NCI-H2196 (cell line): ENCODE measurements around the gene PXN.
"Not testable (repeated sequence)": the region's sequence is repeated elsewhere in the genome, so short reads cannot be mapped to it uniquely, and the experiment has no call there.

Experiments
- DNase-seq: peaks from one replicate; lab custom pipeline; 2025; ENCODE audit not compliant: unreplicated experiment; lab: John Stamatoyannopoulos, UW

The PXN gene

DNA sequence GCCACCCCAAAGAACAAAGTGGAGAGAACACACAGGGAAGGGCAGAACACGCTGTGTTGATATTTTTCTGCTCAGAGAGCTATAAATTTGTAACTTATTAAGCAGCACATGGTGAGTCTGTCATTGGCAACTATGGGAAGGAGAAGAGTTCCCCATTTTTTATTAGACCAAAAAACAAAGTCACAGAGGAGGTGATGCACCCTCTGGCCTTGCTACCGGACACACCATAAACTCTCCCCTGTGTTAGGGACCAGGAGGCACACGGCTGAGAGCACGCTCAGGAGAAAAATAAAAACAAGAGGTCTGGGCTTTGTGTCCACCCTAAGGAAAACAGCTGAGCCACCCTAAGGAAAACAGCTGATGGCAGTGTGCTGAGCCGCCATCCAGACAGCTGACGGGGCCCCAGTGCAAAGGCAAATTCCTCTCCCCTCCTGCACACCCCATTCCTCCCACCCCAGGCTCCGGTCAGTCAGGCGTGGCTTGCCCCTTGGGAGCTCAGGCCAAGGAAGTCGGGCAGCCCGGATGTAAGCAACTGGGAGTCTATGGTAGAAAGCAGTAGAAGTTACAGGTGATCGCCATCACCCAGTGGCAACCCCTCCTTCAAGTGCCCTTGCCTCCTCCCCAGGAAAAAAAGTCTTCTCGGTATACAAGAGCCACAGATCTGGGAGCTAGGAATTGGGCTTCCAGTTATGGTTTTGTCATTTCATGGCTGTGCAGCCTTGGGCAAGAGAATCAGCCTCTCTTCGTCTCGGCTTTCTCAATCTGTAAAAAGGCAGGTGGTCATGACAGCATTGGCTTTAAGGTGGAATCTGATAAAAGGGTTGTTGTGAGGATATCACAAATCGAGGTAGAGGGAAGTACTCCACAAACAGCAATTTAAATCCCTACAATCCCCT, 2.4 kb downstream of the PXN start:
- no peak for DNase-seq

GRCh38 chr12:120261951-120262851, 3.3 kb downstream of the PXN start:
- no peak for DNase-seq

GRCh38 chr12:120260607-120261006, 4.9 kb downstream of the PXN start:
- DNase-seq: no peak

GRCh38 chr12:120259418-120260202, 5.9 kb downstream of the PXN start:
- DNase-seq: no peak

- DNase-seq: no peak
These were observed 7.1 kb downstream of the PXN start for GRCh38 chr12:120258323-120258896.

DNA sequence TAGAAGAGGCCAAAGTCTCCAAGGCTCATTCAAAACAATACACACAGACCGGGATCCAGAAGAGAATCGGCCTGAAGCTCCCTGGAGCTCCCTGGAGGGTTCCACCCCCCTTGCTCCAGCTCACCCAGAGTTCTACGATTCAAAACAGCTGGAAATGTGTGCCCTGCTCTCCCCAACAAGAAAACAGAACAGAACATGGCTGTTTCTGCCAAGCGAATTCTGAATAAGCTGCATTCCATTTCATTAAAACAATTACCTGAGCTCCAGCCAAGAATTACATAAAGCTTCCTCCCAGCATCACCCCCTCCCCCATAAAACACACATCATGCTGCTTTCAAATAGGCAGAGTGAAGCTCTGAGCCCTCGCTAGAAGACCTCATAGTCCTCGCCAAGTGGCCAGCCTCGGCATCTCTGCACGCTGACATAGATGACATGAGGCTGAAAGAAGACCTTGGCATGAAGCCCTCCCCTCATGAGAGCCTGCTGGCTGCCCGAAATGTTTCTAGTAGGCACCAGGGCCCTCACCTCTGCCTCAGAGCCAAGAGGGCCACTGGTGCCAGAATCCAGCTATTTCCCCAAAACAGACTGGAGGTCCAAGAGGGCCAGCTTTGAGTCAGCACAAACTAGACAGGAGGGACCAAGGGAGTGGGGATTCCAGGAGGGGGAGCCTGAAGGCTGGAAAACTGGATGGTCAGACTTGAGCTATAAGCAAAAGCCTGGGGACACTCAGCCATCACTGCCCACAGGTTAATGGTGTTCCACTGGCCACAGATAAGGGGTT, 8.3 kb downstream of the PXN start:
- DNase-seq: peak; percentile 62

DNA sequence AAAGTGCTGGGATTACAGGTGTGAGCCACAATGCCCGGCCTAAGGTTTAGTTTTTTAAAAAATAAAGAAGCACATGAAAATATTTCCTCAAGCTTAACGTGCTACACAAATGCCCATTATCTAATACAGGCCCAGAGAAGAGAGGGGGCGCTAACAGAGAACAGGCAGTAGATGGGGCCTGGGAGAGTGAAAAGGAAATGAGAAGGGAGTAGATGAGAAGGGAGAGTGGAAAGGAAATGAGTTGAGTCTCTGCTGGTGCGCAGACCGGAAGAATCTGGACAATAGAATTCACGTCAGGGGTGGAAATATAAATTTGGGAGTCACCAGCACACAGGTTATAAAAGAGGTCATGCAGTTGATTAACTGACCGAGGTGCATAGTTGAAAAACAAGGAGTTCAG, 10.7 kb downstream of the PXN start:
- no peak for DNase-seq

- DNase-seq: not testable (repeated sequence)
These were observed 12.2 kb downstream of the PXN start for GRCh38 chr12:120253313-120253712.

DNA sequence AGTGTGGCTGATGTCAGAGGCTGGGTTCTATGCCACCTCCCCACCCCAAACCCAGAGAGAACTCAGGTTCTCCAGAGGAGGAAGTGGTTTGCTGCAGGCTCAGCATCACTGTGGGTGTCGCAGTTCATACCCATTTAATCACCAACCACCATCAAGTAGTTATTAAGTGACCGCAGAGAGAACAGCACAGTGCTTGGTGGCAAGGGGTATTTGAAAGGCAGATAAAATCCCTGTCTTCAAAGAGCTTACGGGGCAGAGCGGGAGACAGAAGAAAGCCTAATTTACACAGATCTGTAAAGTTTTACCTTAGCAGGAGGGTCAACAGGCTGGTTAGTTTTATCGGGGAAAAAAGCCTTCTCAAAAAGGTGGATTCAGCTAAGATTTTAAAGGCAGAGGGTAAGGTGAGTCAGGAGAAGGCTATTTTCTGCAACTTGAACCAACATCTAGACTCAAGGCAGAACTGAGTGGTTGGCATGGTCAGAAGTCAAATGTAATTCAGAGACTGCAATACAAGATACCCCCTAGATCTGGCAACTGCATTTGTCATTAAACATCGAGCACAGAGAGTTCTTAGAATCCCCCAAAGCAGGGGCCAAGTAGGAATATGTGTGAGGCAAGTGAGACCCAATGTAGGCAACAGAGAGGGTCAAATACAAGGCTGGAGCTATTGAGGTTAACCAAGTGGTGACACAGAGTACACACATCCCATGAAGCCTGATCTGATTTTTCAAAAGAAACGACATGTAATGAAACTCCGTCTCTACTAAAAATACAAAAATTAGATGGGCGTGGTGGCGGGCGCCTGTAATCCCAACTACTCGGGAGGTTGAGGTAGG, 13.2 kb downstream of the PXN start:
- DNase-seq: no peak

GRCh38 chr12:120251364-120252070, 14.0 kb downstream of the PXN start:
- DNase-seq: not testable (repeated sequence)

DNA sequence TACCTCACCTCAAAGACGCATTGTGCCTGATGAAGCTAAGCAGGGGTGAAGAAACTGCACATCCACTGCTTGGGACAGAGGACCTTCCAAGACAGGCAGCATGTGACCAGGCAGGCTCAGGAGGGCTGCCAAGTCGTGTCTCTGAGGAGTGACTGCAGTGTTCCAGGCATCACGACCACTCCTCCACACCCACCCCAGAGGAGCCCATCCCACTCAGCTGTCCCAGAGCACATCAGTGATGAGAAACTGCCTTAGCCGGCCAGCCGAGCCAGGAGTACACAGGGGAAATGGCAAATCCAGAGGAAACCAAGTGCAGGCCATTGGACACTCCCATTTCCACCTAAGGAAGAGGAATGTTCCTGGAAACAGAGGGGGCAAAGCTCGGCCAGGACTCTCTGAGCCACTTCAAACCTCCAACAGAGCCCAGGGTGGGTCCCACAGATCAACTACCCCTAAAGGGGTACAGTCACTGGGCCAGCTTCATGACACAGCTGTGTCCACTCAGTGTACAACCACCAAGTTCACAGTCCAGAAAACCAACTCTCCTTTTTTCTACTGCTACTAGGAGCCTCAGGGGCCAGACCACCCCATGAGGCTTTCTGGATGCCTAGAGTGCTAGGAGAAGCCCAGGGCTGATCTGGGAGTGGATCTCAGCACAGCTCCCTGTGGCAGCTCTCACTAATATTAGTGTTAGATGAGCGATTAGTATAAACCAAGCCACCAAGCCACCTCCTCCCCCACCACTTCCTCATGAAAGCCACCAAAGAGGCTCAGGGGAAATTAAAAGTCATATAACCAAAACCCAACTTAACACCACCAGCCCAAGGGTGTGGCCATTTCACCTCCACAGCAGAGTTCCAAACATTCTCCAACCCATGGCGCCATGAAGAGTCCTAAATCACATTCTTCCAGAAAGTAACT, 15.4 kb downstream of the PXN start:
- DNase-seq: no peak

DNA sequence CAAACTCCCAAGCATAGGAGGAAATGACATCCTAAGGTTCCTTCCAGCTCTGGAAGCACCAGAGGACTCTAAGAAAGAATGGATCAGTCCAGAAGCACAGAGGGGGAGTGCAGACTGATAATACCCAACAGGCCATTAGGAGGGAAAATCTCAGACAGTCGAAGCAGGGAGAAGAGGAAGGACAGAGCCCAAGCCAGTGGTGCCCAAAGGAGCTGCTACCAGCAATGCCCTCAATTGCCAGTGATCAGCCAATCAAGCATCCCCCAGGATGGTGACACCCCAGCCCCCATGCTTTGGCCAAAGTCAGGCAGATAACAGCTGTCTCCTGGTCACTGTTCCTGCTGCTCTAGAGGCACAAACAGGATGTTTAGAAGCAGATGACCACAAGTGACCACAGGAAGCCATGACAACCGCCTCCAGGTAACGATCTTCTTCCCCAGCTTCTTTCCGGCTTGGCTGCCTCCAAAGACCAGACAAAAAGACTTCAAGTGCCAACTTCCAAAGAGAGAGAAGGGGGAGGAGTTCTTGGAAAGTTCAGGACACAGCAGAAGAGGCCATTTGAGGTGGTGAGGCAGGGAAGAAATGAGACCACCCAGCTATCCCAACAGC, 16.2 kb downstream of the PXN start:
- DNase-seq: no peak

GRCh38 chr12:120247621-120248030, 17.9 kb downstream of the PXN start:
- no peak for DNase-seq

DNA sequence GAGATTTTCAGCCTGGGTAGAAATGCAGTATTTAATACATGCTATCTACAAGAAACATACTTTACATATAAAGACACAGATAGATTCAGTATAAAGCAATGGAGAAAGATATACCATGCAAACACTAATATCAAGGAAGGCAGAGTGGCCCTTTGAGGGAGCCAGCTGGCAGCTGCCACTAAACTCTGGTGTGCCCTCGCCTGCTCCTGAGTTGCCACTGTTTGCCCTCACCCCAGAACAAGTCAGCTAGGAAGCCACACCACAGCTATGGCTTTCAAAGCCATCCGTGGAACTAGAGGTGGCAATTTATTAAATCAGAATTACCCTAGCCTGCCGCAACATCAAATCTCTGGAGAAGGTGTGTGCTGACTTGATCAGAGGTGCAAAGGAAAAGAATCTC, 18.3 kb downstream of the PXN start:
- DNase-seq: no peak

DNA sequence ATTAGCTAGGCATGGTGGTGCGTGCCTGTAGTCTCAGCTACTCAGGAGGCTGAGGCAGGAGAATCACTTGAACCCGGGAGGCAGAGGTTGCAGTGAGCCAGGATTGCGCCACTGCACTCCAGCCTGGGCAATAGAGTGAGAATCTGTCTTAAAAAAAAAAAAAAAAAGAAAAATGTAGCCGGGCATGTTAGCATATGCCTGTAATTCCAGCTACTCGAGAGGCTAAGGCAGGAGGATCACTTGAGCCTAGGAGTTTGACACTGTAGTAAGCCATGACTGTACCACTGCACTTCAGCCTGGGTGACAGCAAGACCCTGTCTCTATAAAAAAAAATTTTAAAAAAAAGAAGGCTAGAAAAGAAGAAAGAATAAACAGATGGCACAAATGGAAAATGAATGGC, 18.8 kb downstream of the PXN start:
- DNase-seq: not testable (repeated sequence)

DNA sequence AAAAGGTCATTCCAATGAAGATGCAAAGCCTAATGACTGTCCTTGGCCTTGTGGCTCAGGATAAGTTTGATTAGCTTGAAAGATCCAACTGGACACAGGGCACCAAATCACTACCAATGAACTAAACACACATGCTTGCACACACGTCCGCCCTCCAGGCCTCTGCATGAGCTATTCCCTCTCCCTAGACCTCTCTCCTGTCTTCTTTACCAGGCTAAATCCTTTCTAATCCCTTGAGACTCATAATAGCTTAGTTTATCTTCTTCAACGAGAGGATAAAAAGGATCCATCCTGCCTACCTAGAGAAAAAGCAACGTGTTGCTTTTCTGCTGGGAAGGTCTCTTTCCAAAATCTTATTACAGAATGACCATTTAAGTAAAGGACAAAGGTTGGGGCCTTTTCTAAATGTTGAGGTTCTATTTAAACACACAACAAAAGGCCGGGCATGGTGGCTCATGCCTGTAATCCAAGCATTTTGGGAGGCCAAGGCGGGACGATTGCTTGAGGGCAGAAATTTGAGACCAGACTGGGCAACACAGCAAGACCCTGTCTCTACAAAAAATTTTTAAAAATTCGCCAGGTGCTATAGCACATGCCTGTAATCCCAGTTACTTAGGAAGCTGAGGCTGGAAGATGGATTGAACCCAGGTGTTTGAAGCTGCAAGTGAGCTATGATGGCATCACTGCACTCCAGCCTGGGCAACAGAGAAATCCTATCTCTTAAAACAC, 22.4 kb downstream of the PXN start:
- no peak for DNase-seq
